GM19438 (cell line): ENCODE measurements around the gene POLN.
A peak's percentile ranks its signal among the peaks of the same experiment; 100 is the strongest.

ENCODE experiments used
- ATAC-seq: cut with Tn5 transposase; IDR thresholded peaks from one replicate; pipeline ENCODE4 v1.9.1; 2021; ENCODE audit warnings: low read depth; ENCODE audit not compliant: unreplicated experiment

The POLN gene

DNA sequence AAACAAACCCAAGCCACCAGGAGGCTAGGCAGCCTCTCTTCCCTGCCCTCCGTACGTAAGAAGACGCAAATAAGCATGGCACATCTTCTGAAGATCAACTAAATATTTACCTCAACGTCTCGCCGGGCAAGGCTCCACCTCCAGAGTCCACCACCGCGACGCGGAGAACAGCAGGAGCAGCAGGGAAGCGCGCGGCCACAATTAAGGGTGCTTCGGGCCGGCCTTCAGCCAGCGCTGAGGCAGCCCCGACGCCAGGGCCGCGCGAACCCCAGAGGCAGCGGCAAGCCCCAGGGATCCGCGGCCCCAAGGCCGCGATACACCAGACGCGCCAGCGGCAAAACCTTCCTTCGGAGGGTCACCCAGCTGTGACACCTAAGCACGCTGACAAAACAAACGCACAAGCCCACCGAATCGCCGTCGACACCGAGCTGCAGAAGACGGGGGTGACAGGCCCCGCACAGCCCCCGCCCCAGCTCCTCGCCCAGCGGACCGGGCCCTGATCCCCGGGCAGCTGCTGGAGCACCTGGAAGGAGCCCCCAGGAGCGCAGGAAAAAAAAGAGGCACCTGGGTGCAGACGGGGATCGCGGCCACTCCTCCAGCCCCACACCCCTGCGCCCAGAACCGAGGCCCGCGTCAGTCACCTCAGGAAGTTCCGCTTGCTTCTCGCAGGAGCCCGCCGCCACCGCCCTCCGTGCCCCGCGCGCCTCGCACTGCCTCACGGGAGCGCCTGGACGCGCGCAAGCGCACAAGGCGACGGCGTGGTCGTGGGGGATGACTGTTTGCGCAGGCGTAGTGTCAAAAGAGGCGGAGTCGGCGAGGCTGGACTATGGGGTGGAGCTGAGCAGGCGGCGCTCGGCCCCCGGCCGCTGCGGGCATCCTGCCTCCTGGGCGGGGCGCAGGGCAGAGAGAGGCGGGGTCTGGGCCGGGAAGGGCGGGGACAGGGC is at the start of gene POLN, which contains the start of gene HAUS3:
Gene POLN (minus strand): TSS at position 712 of the 944 bp plus-strand sequence. CDS start 12,890 bp downstream, outside the sequence.
Gene HAUS3 (minus strand): TSS at position 712 of the 944 bp plus-strand sequence. CDS start 1,175 bp downstream, outside the sequence.
- ATAC-seq = peak; percentile 83

DNA sequence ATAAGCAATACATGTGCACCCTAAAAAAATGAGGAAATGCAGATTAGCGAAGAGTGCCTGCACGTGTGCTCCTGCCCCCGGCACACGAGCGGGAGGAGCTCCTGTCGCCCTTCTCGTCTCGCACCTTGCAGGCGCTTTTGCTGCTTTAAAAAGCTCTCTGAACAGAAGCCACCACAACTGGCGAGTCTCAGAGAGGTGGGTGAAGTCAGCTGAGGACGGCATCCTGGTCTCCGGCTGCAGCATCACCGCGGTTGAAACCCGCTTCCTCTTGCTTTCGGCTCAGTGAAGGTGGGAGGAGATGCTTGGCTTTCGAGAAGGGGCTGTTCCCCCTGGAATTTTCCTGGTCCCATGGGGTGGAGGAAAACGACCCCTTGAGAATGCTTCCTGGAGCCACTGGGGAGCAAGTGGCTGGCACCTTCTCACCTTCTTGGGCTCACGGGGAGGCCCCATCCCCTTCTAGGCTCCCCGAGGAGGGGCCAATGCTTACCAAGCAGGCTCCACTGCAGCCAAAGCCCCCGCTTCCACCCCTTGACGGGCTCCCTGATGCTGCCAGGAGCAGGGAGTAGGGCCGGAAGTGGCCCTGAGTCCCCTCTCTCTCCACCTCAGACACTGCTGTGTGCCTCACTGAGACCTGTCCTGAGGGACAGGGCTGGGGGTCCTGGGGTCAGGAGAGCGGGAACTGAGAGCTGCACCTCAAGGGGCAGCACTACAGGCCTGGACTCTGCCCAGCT is 49.2 kb upstream of the POLN start:
- ATAC-seq = no peak

DNA sequence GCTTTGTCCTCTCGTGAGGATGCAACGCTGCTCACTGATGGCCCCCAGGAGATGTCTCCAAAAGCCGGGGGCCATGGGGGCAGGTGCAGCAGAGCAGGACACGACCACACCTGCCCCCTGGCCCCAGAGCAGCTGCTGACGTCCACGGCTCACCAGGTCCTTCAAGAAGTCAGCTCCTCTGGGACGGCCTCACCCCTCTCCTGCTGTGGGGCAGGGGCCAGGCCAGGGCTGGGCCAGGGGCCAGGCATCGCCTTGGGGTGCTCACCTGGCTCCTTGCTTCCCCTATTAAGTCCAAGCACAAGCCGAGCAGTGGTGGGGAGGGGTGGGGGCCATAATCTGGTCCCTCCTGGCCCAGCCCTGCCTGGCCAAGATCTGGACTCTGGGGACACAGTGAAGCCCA is 48.6 kb upstream of the POLN start:
- no peak for ATAC-seq

DNA sequence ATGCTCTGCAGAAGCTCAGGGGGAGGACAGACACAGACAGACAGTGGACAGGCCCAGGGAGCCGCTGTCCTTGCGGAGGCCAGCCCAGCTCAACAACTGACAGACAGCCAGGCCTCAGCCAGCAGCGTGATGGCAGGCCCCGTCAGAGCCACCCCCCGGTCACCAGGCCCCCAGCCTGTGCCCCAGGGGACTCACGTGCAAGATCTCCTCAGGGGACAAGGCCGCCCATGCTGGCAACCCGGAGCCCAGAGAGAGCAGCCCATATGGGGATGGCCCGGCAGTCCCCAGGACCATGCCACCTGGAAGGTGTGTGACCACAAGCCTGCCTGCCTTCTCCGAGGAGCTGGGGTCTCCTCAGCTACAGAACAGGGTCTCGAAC is 48.0 kb upstream of the POLN start:
- ATAC-seq = no peak

DNA sequence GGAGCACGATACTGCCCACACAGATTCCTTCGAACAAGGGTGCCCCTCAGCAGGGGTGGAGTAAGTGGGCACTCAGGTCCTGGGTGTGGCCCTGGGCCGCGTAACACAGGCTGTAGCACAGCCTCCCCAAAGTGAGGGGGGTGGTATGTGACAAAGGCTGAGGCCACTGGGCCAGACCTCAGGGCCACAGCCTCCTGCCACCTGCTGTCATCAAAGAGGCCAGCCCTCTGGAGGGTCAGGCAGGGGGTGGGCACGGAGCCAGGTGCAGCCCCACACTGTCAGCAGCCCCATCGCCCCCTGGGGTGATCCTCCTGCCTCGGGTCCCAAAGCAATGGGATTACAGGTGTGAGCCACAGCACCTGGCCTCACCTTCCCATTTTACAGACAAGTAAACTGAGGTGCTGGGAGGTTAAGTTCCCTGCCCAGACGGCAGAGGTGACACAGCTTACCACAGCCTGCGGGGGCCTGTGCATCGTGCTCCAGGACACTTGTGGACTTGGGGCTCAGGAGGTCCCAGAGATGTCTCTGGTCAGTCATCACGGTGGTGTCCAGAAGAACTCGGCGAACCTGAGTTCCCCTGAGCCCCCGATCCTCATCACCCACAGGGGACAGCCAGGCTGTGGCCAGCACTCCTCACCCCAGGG is 47.5 kb upstream of the POLN start:
- no peak for ATAC-seq

DNA sequence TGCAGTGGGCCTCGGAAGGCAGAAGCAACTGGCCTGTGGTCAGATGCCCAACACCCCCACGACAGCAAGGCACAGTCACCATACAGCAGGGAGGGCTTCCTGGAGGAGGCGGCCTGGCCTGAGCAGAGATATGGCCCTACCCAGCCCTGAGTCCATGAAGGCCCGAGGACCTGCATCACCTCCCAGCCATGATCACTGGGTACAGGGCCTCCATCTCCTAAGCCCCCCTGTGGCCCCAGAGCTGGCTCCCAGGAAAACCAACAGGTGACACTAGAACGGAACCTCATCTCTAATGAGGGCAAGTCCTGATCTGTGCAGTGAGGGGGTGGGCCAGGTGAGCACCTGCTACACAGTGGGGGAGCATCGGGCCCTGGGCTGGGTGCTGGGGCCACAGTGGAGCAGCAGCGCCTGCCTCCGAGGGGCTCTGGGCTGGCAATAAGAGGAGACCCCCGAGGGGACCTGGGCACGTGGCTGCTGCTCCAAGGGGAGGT is 46.2 kb upstream of the POLN start:
- no peak for ATAC-seq

DNA sequence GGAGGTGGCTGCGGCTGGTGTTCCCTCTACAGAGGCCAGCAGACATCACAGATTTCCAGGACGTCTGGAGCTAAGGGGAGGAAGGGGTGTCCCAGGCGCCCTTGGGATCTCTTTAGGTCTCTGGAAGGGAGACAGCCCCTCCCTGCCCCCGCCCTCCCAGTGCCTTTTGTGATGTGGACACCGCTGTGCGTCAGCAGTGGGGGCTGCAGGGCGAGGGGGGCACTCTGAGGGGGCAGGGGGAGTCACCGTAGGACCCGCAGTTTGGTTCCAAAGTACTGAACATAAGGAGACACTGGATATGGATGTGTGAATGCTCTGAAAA is 45.6 kb upstream of the POLN start:
- ATAC-seq = no peak

DNA sequence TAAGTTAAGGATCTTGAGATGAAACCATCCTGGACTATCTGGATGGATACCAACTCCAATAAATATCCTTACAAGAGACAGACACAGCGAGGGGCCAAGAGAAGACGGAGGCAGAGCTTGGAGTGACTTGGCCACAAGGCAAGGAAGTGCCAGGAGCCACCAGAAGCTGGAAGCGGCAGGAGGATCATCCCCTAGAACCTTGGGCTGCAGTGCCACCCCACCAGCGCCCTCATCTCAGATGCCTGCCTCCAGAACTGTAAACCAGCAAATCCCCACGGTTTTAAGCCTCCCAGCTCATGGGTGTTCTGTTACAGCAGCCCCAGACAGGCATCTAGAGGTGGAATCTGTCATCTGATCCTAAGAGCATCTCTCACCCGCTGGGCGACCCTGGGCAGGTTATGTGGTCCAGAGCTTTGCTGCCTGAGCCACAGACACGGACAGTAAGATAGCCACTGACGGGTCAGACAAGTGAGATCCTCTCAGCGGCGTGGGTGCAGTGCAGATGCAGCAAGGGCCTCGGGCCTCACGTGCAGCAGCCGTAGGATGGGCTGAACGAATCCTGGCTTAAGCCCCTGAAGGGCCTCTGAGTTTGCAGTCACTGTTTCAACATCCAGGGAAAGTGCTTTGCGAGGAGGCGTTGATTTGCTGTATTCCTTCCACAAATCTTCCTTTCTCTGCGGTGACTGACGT is 45.1 kb upstream of the POLN start:
- no peak for ATAC-seq

DNA sequence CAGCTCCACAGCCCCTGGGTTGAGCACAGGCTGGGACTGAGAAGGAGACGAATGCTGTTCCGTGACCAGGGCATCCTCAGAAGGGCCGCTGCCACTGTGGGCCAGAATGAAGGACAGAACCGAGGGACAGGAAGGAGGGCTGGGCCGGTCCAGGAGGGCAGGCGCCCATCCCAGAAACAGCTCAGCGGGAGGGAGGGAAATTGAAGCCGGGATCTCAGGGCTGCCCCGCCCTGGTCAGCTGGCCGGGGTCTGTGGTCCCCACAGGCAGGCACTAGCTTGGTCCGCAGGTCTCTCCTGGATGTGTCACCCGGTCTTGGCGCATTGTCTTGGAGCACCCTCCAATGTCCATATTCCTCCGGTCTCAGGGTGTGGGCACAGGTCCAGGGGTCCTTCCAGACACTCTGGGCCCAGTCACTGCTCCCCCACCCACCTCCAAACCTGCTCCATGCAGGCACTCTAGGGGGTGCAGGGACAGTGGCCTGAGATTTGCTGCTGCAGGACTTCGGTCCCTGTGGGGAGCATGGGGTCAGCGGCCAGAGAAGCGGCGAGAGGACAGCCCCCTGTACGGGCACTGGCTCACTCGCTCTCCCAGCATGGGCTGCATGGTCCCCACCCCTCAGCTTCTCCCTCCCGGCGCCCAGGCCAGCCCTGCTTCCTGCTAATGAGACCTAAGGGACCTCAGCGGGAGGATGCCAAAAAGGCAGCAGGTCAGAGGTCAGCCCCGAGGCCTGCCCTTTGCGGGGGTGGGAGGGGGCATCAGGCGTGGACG is 43.9 kb upstream of the POLN start:
- ATAC-seq = no peak

DNA sequence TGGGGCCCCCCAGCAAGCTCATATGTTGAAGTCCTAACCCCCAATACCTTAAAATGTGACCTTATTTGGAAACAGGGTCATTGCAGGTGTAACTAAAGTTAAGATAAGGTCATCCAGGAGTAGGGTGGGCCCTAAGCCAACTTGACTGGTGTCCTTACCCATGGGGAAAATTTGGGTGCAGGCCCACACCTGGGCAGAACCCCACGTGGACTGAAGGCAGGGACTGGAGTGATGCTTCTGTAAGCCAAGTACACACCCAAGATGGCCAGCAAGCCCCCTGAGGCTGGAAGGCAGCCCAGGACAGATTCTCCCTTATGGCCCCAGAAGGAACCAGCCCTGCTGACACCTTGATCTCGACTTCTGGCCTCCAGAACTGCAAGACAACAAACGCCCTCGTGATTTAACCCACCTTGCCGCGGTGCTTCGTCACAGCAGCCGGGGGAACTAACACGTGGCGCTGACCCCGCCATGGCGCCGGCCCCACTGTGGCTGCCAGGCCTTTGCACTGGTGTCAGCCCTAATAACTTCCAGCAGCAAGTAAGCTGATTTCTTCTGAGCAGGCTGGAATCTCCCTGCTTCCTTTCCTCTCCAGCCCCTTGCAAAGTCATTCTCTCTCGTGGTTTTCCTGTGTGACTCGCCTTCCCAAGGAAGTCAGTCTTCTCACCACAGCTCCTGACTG is 43.2 kb upstream of the POLN start:
- no peak for ATAC-seq

DNA sequence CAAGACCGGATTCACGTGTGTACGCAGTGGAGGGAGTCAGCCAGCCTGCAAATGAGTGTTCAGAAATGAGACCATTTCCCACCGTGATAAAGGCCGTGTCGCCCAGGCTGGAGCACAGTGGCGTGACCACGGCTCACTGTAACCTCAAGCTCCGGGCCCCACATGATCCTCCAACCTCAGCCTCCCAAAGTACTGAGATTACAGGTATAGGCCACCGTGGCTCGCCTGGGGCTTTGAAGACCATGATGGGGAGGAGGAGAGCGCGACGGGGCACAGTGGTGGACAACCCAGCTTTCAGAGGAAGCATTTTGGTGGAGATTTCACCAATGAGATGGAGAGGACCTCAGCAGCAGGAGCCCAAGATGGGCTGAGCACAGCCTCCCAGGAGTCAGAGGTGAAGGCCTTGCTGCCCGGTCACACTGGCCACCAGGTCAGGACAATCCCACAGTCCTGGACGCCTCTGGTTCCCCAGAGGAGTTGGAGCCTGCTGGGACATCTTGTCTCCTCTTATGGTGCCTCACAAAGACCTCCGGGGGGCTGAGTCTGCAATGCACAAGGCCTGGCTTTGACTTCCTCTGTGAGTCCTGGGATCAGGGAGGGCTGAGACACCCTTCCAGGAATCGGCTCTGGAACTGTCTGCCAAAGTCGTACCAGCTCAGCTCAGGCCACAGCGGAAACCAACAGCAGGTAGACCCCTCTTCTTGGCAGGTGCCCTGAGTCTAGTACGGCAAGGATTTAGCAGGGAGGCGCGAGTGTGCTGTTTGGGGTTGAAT is 42.4 kb upstream of the POLN start:
- no peak for ATAC-seq

DNA sequence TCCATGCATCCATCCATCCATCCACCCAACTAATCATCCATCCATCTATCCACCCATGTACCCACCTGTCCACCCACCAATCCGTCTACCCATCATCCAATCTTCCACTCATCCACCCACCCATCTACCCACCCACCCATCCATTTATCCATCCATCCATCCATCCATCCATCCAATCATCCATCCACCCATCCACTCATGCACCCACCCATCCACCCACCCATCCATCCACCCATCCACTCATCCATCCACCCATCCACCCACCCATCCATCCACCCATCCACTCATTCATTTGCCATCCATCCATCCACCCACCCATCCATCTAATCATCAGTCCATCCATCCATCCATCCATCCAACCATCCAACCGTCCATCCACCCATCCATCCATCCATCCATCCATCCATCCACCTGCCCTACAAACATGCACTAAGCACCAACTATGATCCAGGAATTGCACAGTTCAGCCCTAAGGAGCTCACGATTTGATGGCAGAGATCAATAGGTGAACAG is 41.3 kb upstream of the POLN start:
- ATAC-seq = no peak

DNA sequence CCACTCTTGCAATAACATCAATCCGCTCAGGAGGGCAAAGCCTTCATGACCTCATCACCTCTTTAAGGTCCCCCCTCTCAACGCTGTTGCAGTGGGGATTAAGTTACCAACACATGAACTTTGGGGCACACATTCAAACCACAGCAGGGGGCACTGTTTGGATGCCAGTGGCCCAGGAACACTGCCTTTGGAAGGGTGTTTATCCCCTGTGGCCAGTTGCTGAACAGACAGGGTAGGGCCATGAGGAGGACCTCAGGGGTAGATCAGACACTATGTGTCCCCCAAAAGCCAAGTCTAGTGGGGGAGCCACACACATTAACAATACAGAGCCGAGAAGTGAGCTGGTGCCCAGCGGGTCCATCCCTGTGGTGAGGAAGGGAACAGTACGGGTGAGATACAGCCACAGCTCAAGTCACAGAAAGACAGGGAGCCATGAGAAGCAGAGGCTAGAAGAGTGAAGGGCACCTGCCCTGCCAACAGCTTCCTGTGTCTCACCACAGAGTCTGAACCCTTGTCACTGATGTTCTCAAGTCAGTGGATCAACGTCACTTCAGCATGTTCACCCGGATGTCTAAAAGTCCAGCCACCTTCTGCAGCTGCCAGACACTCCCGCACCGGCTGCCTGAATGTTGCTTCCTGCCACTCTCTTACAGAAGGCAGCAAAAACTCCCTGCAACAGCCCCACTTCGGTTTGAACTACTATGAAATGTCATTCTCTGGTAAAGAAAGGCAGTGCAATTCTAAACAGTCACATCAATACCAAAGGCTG is 39.8 kb upstream of the POLN start:
- ATAC-seq = no peak

DNA sequence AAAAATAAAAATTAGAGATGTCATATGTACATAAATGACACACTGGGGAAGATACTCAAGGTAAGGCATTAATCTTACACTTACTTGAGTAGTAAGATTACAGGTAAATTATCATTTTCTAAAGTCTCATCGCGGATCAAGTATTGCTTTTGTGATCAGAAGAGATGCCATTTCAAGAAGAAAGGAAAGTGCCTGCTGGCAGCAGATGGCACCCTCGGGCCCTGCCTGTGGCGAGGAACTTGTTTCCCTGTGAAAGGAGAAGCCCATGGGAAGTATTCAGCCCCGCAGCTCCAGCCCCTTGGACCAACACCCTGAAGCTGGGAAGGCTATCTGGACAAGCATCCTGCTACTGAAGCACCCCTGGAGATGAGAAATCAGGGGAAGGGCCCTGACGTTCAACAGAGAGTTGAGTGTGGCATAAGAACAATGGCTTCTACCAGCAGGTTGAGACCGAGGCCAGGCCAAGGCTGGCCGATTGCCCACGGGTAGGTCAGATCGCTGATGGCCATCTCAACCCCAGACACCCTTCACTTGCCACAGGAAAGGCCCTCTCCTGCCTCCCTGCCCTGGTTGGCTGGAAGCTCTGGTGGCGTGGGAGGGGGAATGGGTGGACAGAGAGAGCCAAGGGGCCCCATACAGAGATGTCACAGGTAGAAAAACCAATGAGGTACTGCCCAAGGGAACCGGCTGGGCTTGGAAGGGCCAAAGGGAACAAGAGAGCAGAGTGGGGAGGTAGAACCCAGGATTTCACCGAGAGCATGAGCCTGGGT is 38.8 kb upstream of the POLN start:
- ATAC-seq = no peak

DNA sequence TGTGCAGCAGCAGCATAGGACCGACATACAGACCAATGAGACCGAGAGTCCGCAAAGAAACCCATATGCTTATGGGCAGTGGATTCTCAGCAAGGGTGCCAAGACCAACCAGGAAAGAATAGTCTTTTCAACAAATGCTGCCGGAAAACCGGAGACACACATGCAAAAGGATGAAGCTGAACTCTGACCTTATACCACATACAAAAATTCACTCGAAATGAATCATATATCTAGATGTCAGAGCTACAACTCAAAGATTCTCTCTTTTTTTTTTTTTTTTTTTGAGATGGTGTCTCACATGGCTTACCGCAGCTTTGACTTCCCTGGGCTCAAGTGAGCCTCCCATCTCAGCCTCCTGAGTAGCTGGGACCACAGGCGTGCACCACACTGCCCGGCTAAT is 36.0 kb upstream of the POLN start:
- ATAC-seq = no peak

DNA sequence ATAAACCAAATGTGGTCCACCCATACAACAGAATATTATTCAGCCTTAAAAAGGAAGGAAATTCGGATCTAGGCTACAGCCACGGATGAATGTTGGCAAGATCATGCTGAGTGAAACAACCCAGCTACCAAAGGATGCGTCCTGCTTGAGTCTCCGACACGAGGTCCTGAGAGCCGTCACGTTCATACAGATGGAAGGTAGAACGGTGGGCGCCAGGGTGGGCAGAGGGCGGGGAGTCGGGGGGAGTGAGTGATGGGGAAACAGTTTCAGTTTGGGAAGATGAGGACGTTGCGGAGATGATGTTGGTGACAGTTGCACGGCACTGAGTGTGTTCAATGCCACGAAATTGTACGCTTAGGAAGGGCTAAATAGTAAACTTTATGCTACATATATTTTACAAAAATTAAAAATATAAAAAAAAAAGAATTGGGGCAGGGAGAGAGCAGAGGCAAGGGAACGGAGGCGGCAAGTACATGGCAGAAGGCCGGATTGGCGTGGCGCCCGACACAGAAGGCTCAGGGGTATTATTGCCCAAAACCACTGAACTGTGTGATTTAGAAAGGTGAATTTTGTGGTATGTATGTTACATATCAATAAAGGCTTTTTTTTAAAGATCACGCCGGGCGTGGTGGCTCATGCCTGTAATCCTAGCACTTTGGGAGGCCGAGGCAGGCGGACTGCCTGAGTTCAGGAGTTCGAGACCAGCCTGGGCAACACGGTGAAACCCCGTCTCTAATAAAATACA is 34.8 kb upstream of the POLN start:
- ATAC-seq = no peak
